ENCODE measurements around the gene MAPRE2. TPM values are rescaled to one million over a fixed set of nuclear protein-coding genes. Genes with fewer than 3 reads are reported as not detected.

The MAPRE2 gene
- total RNA-seq, 2 donors from 2014 or later, result 91.4 to 111 TPM

DNA sequence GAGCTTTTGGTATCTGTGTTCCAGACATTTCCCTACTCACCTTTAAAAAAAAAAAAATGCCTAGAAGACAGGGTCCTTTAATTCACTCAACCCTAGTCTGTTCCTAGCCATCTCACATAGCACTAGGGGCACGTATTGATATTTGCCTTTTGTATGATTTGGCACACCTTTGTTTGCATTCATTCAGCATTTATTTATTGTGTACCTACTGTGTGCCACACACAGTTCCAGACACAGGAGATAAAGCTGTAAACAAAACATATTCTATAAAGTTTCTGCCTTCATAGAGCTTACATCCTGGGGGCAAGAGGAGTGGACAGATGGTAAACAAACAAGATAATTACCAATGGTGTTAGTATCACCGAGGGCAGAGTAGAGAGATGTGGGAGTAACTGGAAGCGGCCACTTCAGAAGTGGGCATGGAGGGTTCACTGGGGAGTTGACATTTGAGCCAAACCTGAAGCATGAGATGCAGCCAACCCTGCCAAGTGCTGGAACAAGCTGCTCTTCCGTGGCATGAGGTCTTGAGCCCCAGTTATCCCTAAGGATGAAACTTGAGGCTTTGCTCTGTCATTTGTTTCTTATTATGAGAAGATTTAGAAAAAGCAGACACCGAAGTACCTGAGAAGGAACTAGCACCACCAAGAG is 18.2 kb downstream of the MAPRE2 start:
- Mint-ChIP-seq H3K36me3 (ENCODE audit: low read depth) (peaks cover 2% of the 10 kb centered on the region), H3K4me3 (no peak overlapping the region), H3K4me1 (peaks cover 50% of the 10 kb centered on the region), H3K27me3 (no peaks in the 10 kb centered on the region), H3K27ac (no peak overlapping the region)
- no peak for ATAC-seq
- no peaks in the 10 kb centered on the region for H3K9me3 ChIP-seq (ENCODE audit: control insufficient read depth, low read length, poor library complexity, severe bottlenecking)
- no peak for DNase-seq

DNA sequence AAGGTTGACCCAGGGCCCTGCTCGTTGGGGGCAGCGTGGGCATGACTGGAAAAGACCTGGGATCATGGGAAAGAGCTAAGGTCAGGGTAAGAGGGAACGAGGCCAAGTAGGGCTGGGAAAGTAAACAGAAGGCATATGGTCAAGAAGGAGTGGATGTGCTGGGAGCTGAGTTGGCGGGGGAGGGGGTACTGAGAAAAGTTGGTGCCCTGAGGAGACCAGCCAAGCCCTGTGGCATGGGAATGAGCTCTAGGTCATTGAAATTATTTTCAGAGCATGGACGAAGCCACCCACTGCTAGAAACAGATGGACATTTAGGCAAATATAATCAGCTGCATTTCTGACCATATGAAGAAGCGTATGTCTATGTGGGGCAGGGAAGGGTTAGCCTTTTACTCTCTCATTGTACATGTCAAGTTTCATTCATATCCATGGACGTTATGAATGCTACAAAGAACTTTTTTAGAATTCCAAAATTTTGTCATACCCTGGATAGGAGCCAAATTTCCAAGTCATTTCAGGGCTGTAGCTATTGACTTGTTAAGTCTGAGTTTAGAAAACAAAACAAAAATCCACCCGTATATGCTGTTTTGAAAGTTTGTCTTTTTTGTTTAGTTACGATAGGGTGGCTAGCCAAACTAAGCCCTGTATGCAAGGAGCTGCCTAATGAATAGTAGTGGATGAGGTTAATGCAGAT is 19.1 kb downstream of the MAPRE2 start:
- no peak overlapping the region for H3K27ac Mint-ChIP-seq

DNA sequence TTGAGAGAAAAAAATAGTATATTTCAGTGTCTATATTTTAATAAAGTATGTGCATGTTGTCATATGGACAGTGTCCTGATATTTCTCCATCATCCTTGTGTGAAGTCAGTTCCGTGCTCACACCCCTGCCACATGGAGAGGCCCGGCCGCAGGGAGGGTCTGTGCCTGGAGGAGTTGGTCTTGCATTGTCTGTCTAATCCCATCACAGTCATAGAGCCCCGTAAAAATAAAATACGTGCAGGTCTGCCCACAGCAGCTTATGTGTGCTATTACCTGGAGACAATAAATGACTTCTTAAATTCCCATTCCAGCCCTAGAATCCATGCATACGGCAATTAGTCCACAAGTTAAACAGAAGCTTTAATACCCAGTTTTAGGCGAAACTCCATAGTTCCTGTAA is 20.1 kb downstream of the MAPRE2 start:
- DNase-seq, result no peak
- Mint-ChIP-seq H3K4me3 (no peak overlapping the region), H3K4me1 (peaks cover 49% of the 10 kb centered on the region), H3K27ac (peak overlapping the region; percentile 6), H3K27me3 (no peaks in the 10 kb centered on the region), H3K36me3 (ENCODE audit: low read depth) (peaks cover 2% of the 10 kb centered on the region)
- no peak for ATAC-seq
- H3K9me3 ChIP-seq (ENCODE audit: control insufficient read depth, low read length, poor library complexity, severe bottlenecking), result no peaks in the 10 kb centered on the region

More for the DNA sequence above, 19.1 kb downstream of the MAPRE2 start:
- Mint-ChIP-seq H3K36me3 (ENCODE audit: low read depth) (peaks cover 2% of the 10 kb centered on the region), H3K4me3 (no peak overlapping the region), H3K27me3 (no peaks in the 10 kb centered on the region), H3K4me1 (peaks cover 44% of the 10 kb centered on the region)
- ATAC-seq (no peak), DNase-seq (no peak)
- no peaks in the 10 kb centered on the region for H3K9me3 ChIP-seq (ENCODE audit: control insufficient read depth, low read length, poor library complexity, severe bottlenecking)

DNA sequence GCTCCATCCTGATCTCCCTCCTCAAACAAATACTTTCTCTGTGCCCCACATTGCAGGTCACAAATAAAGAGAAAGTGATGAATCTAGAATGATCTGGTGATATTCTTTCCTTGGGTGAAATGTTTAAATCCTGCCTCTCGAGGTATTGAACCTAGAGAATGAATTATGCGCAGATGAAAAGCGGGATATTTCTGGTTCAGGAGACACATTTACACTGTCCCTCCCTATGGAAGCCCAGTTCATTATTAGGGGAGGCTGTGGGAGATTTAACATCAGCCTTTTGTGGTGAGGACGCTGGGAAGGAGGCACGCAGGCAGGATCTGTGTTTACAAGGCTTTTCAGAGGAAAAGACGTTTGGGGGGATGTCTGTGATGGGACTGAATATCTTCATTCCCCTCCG is 20.6 kb downstream of the MAPRE2 start:
- Mint-ChIP-seq H3K4me3 (no peak overlapping the region), H3K36me3 (ENCODE audit: low read depth) (peaks cover 1% of the 10 kb centered on the region), H3K27ac (peak overlapping the region; percentile 6), H3K4me1 (peaks cover 49% of the 10 kb centered on the region), H3K27me3 (no peaks in the 10 kb centered on the region)
- H3K9me3 ChIP-seq (ENCODE audit: control insufficient read depth, low read length, poor library complexity, severe bottlenecking), result no peaks in the 10 kb centered on the region
- ATAC-seq (no peak), DNase-seq (no peak)

DNA sequence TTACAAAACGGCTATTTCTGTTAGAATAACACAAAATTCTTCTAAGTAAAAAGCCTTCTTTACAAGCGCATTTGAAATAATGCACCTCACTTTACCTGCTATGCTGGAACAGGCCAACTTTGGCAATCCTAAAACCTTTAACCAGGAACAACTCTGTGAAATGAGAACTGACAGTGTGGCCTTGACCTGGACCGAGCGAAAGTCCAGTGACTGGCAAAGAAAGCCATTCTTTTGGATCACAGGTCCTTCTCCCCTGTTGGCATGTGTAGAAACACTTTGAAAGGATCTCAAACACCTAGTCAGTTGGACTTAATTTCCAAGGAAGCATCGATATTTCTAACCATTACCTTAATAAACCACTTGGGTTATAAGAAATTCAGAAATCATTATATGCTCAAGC is 21.2 kb downstream of the MAPRE2 start:
- H3K9me3 ChIP-seq (ENCODE audit: control insufficient read depth, low read length, poor library complexity, severe bottlenecking), result no peaks in the 10 kb centered on the region
- Mint-ChIP-seq H3K36me3 (ENCODE audit: low read depth) (no peaks in the 10 kb centered on the region), H3K27ac (no peak overlapping the region), H3K27me3 (no peaks in the 10 kb centered on the region), H3K4me3 (no peak overlapping the region), H3K4me1 (peaks cover 49% of the 10 kb centered on the region)
- ATAC-seq, result no peak
- no peak for DNase-seq

DNA sequence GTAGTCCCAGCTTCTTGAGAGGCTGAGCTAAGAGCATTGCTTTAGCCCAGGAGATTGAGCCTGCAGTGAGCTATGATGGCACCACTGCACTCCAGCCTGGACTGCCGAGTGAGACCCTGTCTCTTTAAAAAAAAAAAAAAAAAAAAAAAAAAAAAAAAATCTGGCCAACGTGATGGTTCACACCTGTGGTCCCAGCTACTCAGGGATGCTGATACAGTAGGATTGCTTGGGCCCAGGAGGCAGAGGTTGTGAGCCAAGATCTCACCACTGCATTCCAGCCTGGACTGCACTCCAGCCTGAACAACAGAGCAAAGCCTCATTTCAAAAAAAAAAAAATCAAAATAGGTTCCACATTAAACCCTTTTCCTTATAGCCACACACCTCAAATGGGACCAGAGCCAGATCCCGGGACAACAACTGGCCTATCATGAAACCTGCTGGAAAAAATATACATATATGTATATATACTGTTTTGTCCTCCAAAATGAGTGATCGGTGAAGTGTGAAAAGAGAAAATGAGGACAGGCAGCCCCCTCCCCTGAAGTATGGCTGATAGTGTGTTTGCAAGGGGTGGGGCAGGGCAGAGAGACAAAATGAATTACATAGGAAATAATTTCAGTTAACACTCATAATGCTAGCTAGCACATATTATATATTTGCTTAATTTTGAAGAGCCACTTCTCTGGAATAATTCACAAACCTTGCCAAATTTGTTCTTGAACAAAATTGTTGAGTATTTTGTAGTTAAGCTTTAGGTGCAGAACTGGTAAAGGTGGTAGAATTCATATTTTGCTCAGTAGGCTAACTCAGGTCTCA is 22.9 kb downstream of the MAPRE2 start:
- H3K4me3 Mint-ChIP-seq, result no peak overlapping the region
- H3K27ac Mint-ChIP-seq, result no peak overlapping the region
- H3K9me3 ChIP-seq (ENCODE audit: control insufficient read depth, low read length, poor library complexity, severe bottlenecking), result no peaks in the 10 kb centered on the region
- no peaks in the 10 kb centered on the region for H3K36me3 Mint-ChIP-seq (ENCODE audit: low read depth)
- H3K4me1 Mint-ChIP-seq, result peaks cover 47% of the 10 kb centered on the region
- DNase-seq (no peak), ATAC-seq (no peak)
- H3K27me3 Mint-ChIP-seq, result no peaks in the 10 kb centered on the region

DNA sequence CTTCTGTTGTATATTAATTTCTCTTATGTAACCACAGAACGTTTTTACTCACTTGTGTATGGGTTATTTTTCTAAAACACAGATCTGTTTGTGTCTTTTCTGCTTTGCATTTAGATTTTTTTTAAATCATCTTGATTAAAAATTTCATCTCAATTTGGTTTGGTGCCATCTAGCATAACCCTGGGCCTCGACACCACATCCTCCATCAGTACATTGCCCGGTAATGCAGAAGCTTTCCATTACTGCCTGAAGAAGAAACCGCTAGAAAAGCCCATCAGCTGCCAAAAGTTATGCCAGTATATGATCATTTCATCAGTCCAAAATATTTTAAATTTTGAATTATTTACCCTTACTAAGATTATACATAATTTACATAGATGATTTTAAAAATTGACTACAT is 26.2 kb downstream of the MAPRE2 start:
- no peaks in the 10 kb centered on the region for H3K27me3 Mint-ChIP-seq
- DNase-seq (no peak), ATAC-seq (no peak)
- no peaks in the 10 kb centered on the region for H3K9me3 ChIP-seq (ENCODE audit: control insufficient read depth, low read length, poor library complexity, severe bottlenecking)
- peaks cover 39% of the 10 kb centered on the region for H3K4me1 Mint-ChIP-seq
- no peak overlapping the region for H3K27ac Mint-ChIP-seq
- peaks cover 7% of the 10 kb centered on the region for H3K36me3 Mint-ChIP-seq (ENCODE audit: low read depth)
- no peak overlapping the region for H3K4me3 Mint-ChIP-seq

DNA sequence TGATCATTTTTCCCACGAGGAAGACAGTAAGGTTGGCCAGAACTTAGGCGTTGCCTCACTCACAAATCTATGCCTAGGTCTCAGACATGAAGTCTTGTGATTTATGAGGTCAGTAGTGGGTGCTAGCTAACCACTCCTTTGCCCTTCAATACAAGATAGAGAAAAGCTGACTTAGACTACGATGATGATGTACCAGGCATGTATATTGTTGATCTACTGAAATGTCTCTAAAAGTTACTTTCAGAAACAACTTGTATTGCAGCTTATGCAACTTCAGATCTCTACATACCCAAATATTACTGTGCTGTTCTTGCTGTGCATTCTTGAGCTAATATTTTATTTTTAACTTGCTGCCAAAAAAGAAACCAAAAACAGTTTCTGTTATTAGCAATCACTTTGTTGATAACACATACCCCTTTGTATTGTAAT is 30.6 kb downstream of the MAPRE2 start:
- Mint-ChIP-seq H3K4me3 (no peak overlapping the region), H3K27ac (no peak overlapping the region), H3K36me3 (ENCODE audit: low read depth) (peaks cover 7% of the 10 kb centered on the region), H3K27me3 (no peaks in the 10 kb centered on the region), H3K4me1 (peaks cover 32% of the 10 kb centered on the region)
- H3K9me3 ChIP-seq (ENCODE audit: control insufficient read depth, low read length, poor library complexity, severe bottlenecking), result no peaks in the 10 kb centered on the region
- no peak for DNase-seq
- no peak for ATAC-seq

DNA sequence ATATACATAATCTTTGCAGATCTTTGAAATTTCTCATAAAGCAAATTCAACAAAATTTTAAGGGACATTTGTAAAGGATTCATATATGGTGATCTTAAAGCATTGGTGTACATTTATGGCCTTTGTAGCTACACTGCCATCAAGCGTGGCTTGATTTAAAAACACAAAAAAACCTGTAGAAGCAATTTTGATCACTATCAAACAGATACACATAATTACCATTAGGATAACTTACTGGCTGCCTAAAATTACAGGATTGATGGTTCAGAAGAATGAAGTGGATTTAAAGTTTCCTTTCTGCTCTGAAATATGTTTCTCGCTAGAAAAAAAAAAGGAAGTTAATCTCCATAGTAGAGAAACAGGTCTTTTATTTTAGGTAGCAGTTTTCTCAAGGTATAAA is 31.4 kb downstream of the MAPRE2 start:
- Mint-ChIP-seq H3K27ac (peak overlapping the region; percentile 4), H3K36me3 (ENCODE audit: low read depth) (peaks cover 7% of the 10 kb centered on the region), H3K4me1 (peaks cover 30% of the 10 kb centered on the region), H3K27me3 (no peaks in the 10 kb centered on the region), H3K4me3 (no peak overlapping the region)
- no peaks in the 10 kb centered on the region for H3K9me3 ChIP-seq (ENCODE audit: control insufficient read depth, low read length, poor library complexity, severe bottlenecking)
- DNase-seq (no peak), ATAC-seq (no peak)

DNA sequence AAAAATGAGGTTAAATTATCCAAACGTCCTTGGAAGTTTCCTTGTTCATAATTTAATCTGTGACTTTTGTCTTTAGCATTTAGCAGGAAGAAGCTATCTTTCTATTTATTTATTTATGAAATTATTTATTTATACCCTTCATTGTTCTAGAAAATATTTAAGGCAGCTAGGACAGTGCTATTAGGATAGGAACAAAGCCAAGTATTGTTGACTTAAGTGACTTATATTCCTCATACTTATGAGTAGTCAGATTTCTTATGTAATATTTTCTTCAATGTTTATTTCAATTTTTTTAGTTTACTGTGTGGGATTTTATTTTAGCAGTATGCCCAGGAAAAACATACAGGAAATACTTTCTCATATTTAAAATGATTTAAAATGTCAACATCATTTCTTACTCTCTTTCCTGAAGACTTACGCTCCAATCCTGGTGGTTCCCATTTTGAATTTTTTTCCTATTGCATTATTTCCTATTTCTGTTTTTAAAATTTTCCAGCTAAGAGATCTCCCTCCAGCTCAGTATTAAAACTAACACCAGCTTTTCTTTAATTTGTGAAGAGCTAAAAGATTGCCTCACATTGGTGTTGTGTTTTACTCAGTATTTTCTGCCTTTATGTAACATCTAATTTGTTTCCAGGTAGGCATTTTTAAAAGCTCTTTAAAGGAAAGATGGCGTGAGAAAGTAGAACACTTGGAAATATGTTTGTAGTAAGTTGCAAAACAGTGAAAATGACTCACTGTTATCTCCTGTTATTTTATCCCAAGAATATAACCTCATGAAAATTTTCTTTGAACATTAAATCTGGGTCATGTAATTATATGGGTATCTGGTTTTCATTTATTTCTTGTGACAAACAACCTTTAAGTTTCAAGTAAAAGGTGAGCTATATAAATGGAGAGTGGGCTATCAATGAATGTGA is 32.2 kb downstream of the MAPRE2 start:
- Mint-ChIP-seq H3K36me3 (ENCODE audit: low read depth) (peaks cover 7% of the 10 kb centered on the region), H3K4me3 (no peak overlapping the region), H3K4me1 (peaks cover 30% of the 10 kb centered on the region), H3K27me3 (no peaks in the 10 kb centered on the region), H3K27ac (peak overlapping the region; percentile 27)
- no peak for DNase-seq
- no peaks in the 10 kb centered on the region for H3K9me3 ChIP-seq (ENCODE audit: control insufficient read depth, low read length, poor library complexity, severe bottlenecking)
- no peak for ATAC-seq

DNA sequence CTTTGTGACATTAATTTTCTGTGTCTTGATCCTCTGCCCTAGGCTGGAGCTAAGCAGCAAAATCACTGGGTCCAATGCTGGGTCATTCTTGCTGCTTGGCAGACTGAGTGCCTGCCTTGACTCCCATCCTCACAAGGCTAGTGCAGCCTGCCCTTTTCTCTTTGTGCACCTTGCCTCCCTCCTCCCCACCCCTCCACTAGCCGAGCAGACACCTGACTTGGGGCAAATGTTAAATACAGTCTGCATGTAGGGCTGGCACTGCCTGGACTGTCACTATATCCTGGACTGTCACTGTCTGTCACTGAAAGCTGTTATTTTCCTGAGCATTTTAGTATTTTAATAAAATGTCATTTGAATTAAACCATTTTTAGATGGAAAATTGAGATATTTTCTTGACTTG is 33.4 kb downstream of the MAPRE2 start:
- no peaks in the 10 kb centered on the region for H3K9me3 ChIP-seq (ENCODE audit: control insufficient read depth, low read length, poor library complexity, severe bottlenecking)
- H3K4me3 Mint-ChIP-seq, result no peak overlapping the region
- no peak for ATAC-seq
- peaks cover 29% of the 10 kb centered on the region for H3K4me1 Mint-ChIP-seq
- no peak overlapping the region for H3K27ac Mint-ChIP-seq
- no peak for DNase-seq
- peaks cover 7% of the 10 kb centered on the region for H3K36me3 Mint-ChIP-seq (ENCODE audit: low read depth)
- no peaks in the 10 kb centered on the region for H3K27me3 Mint-ChIP-seq

DNA sequence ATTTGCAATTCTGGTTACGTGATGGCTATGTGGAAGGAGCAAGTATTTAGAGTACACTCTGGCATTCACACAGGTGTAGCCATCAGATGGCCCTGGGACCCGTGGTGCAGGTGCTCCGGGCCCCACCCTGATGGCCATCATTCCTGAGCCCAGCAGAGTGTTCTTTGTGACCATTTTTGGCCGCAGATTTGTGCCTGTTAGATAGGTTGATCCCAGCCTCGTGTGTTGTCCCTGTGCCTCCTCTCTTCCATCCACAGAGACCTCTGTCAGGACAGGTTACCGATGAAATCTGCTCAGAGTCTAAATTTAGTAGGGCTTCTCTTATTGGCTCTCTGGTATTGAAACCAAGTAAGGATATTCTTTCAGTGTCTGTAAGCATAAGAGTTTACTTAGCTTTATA is 33.9 kb downstream of the MAPRE2 start:
- Mint-ChIP-seq H3K4me3 (no peak overlapping the region), H3K27ac (no peak overlapping the region), H3K36me3 (ENCODE audit: low read depth) (peaks cover 7% of the 10 kb centered on the region), H3K27me3 (no peaks in the 10 kb centered on the region), H3K4me1 (peaks cover 29% of the 10 kb centered on the region)
- no peaks in the 10 kb centered on the region for H3K9me3 ChIP-seq (ENCODE audit: control insufficient read depth, low read length, poor library complexity, severe bottlenecking)
- ATAC-seq (no peak), DNase-seq (no peak)
